Peyer's patch (tissue), 4 donors: ENCODE data around the gene ENPP1. TPM values are rescaled to one million over a fixed set of nuclear protein-coding genes. Genes with fewer than 3 reads are reported as not detected.
"Not testable (repeated sequence)": the region's sequence is repeated elsewhere in the genome, so short reads cannot be mapped to it uniquely, and the experiment has no call there.

Source experiments
- DNase-seq, 3 donors: peaks; one replicate each; pipeline ENCODE4 v3.0.0-alpha.2; 2017 to 2019
- H3K27ac ChIP-seq, 4 donors: fragments of 200-600 bp; sonication (generic); one replicate each; pipeline ENCODE4 v1.5.1; 2016 to 2019
- H3K27me3 ChIP-seq, 2 donors: fragments of 200-600 bp; sonication (generic); one replicate each; pipeline ENCODE4 v1.5.1; 2019
- H3K36me3 ChIP-seq, 3 donors: fragments of 200-600 bp; sonication (generic); one replicate each; pipeline ENCODE4 v1.5.1; 2016 to 2019
- H3K4me1 ChIP-seq, 4 donors: fragments of 200-600 bp; sonication (generic); one replicate each; pipeline ENCODE4 v1.5.1; 2016 to 2019
- H3K4me3 ChIP-seq, 4 donors: fragments of 200-600 bp; sonication (generic); 1 replicate in 3 of 4; 2 replicates in 1 of 4; pipeline ENCODE4 v1.5.1; 2016 to 2019; ENCODE audit warnings: mild to moderate bottlenecking in 1 of 4
- H3K9me3 ChIP-seq, 4 donors: fragments of 200-600 bp; sonication (generic); one replicate each; pipeline ENCODE4 v1.5.1; 2016 to 2019; ENCODE audit warnings: mild to moderate bottlenecking in 1 of 4
- CTCF ChIP-seq, 6 experiments: fragments of 450-650 bp in 4 of 6; fragments of 200-600 bp in 2 of 6; sonication (generic) in 1 of 6; IDR thresholded peaks; one replicate each; pipeline ENCODE4 v1.5.1; 2017 to 2019; ENCODE audit warnings: antibody characterized with exemption in 6 of 6, mild to moderate bottlenecking in 3 of 6, moderate library complexity in 1 of 6
- POLR2A ChIP-seq, 2 donors: fragments of 450-650 bp; IDR thresholded peaks; one replicate each; pipeline ENCODE4 v1.5.1; 2017; ENCODE audit warnings: antibody characterized with exemption in 2 of 2, mild to moderate bottlenecking in 2 of 2, moderate library complexity in 2 of 2
- total RNA-seq, 4 donors: library from RNA; depleted of rRNA; stranded (reverse); fragments of >200 nt; gene quantifications; one replicate each; pipeline ENCODE4 v1.1.0, GENCODE V29; 2016

The ENPP1 gene
- total RNA-seq, 4 donors from 2014 or later, result 1.7 to 9.4 (median 7.1) TPM

GRCh38 chr6:131858765-131859415 is 51.1 kb downstream of the ENPP1 start:
- H3K4me3 ChIP-seq, result no peak overlapping the region
- TF ChIP-seq CTCF (IDR thresholded peaks at IDR 0.05) (no peak), POLR2A (IDR thresholded peaks at IDR 0.05) (no peak)
- H3K27ac ChIP-seq, result no peak overlapping the region
- no peaks in the 10 kb centered on the region for H3K9me3 ChIP-seq
- H3K36me3 ChIP-seq, result no peaks in the 10 kb centered on the region
- H3K4me1 ChIP-seq, result no peaks in the 10 kb centered on the region
- no peak for DNase-seq
- H3K27me3 ChIP-seq, result no peaks in the 10 kb centered on the region

GRCh38 chr6:131859658-131860057 is 51.8 kb downstream of the ENPP1 start:
- not testable (repeated sequence) for H3K4me3 ChIP-seq, DNase-seq, H3K27me3 ChIP-seq, H3K27ac ChIP-seq, H3K36me3 ChIP-seq, H3K4me1 ChIP-seq, H3K9me3 ChIP-seq

GRCh38 chr6:131861381-131861780 is 53.6 kb downstream of the ENPP1 start:
- DNase-seq, result no peak
- H3K4me1 ChIP-seq, result peaks cover 0 to 4% (median 0%) of the 10 kb centered on the region in 4 donors
- no peak overlapping the region for H3K4me3 ChIP-seq
- H3K9me3 ChIP-seq, result no peaks in the 10 kb centered on the region
- TF ChIP-seq CTCF (IDR thresholded peaks at IDR 0.05), result no peak
- TF ChIP-seq POLR2A (IDR thresholded peaks at IDR 0.05), result no peak
- H3K36me3 ChIP-seq, result no peaks in the 10 kb centered on the region
- no peaks in the 10 kb centered on the region for H3K27me3 ChIP-seq
- no peak overlapping the region for H3K27ac ChIP-seq

GRCh38 chr6:131862476-131862875 is 54.7 kb downstream of the ENPP1 start:
- Histone ChIP-seq H3K4me1 (peaks cover 0 to 4% (median 0%) of the 10 kb centered on the region in 4 donors), H3K27ac (no peak overlapping the region), H3K4me3 (no peak overlapping the region), H3K9me3 (no peaks in the 10 kb centered on the region), H3K36me3 (no peaks in the 10 kb centered on the region), H3K27me3 (no peaks in the 10 kb centered on the region)
- TF ChIP-seq POLR2A (IDR thresholded peaks at IDR 0.05), result no peak
- no peak for TF ChIP-seq CTCF (IDR thresholded peaks at IDR 0.05)
- DNase-seq, result no peak

- TF ChIP-seq CTCF (IDR thresholded peaks at IDR 0.05) (no peak), POLR2A (IDR thresholded peaks at IDR 0.05) (no peak)
- no peak for DNase-seq
- Histone ChIP-seq H3K36me3 (no peaks in the 10 kb centered on the region), H3K4me3 (no peak overlapping the region), H3K27me3 (no peaks in the 10 kb centered on the region), H3K9me3 (no peaks in the 10 kb centered on the region), H3K4me1 (peaks cover 0 to 4% (median 0%) of the 10 kb centered on the region in 4 donors), H3K27ac (no peak overlapping the region)
Measured at GRCh38 chr6:131867744-131868143, 59.9 kb downstream of the ENPP1 start.

- no peak for DNase-seq
- Histone ChIP-seq H3K4me1 (peaks cover 0 to 4% (median 0%) of the 10 kb centered on the region in 4 donors), H3K4me3 (no peak overlapping the region), H3K27ac (no peak overlapping the region), H3K36me3 (no peaks in the 10 kb centered on the region), H3K27me3 (no peaks in the 10 kb centered on the region), H3K9me3 (no peaks in the 10 kb centered on the region)
- TF ChIP-seq POLR2A (IDR thresholded peaks at IDR 0.05) (no peak), CTCF (IDR thresholded peaks at IDR 0.05) (no peak)
Measured at GRCh38 chr6:131868836-131869235, 61.0 kb downstream of the ENPP1 start.
